Subcutaneous adipose tissue (tissue), 4 donors: ENCODE results near the gene TXNDC8. TPM values are rescaled to one million over a fixed set of nuclear protein-coding genes. Genes with fewer than 3 reads are reported as not detected.

Experiments
- CTCF ChIP-seq: fragments of 450-650 bp; IDR thresholded peaks from one replicate; pipeline ENCODE4 v1.5.1; 2016; ENCODE audit warnings: low read depth, mild to moderate bottlenecking, control low read depth, antibody characterized with exemption, moderate library complexity
- total RNA-seq, 4 donors: library from RNA; depleted of rRNA; stranded (reverse); fragments of >200 nt; gene quantifications; one replicate each; pipeline ENCODE4 v1.1.0, GENCODE V29; 2016

The TXNDC8 gene
- total RNA-seq, 4 donors from 2014 or later = not detected

GRCh38 chr9:110356639-110357395 is 19.2 kb upstream of the TXNDC8 start:
- TF ChIP-seq CTCF = no peak

DNA sequence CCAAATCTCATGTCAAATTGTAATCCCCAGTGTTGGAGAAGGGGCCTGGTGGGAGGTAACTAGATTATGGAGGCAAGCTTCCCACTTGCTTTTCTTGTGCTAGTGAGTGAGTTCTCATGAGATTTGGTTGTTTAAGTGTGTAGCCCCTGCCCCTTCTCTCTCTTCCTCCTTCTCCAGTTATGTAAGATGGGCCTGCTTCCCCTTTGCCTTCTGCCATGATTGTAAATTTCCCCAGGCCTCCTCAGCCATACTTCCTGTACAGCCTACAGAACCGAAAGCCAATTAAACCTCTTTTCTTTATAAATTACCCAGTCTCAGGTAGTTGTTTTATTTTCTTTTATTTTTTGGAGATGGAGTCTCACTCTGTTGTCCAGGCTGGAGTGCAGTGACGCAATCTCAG is 18.2 kb upstream of the TXNDC8 start:
- no peak for TF ChIP-seq CTCF

GRCh38 chr9:110351009-110351467 is 13.4 kb upstream of the TXNDC8 start:
- TF ChIP-seq CTCF = no peak

- TF ChIP-seq CTCF = no peak
These were observed 8.7 kb upstream of the TXNDC8 start for GRCh38 chr9:110346325-110346724.

DNA sequence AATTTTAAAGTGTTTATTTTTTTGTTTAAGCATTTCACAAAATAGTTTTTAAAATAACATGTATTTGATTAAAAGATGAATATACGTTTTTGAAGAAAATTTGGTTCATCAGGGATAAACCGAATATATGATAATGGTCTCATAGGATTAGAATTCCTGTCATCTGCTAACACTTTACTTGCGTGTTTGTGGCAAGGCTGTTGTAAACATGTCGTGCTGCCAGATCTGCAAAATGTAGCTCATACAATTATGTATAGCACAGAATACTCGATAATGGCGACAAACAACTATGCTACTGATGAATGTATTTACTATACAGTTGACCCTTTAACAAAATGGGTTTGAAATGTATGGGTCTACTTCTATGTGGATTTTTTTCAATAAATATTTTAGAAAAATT is 7.2 kb upstream of the TXNDC8 start:
- no peak for TF ChIP-seq CTCF

GRCh38 chr9:110343551-110343950 is 5.9 kb upstream of the TXNDC8 start:
- TF ChIP-seq CTCF = no peak

DNA sequence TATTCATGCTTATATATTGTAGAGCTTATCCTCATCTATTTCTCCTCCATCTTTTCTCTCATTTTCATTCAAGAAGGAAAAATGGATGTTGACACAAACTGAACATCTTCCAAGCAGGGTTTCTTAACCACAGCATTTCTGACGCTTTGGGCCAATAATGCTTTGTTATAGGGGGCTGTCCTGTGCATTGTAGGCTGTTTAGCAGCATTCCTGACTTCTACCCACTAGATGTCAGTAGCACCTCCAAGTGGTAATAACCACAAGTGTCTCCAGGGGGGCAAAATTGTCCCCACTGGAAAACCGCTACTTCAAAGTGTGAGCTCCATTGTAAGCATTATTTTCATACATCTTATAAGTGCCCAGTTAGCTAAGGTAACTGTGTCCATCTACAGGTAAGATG is 2.6 kb upstream of the TXNDC8 start:
- TF ChIP-seq CTCF = no peak
